Common myeloid progenitor, CD34-positive (primary cell): Measurements from ENCODE around the gene RIMKLA.
A peak's percentile ranks its signal among the peaks of the same experiment; 100 is the strongest.

Experiments
- CTCF ChIA-PET: fragments of 350-600 bp; sonication (Branson Sonifier 250); formaldehyde crosslinking; loops from one replicate; lab custom pipeline; 2021; ENCODE audit warnings: antibody characterized with exemption; lab: Charles Lee
- POLR2A ChIA-PET: fragments of 350-600 bp; sonication (Branson Sonifier 250); formaldehyde crosslinking; loops from one replicate; lab custom pipeline; 2021; ENCODE audit warnings: antibody characterized with exemption; lab: Charles Lee
- DNase-seq, 3 donors: peaks; one replicate each; pipeline versions ENCODE4 v3.0.0 to v3.0.0-alpha.2; 2013
- H3K27ac ChIP-seq, 2 experiments: 1 replicate in 1 of 2; 2 replicates in 1 of 2; pipeline ENCODE4 v1.7.0; 2013; ENCODE audit warnings: inconsistent platforms in 2 of 2, low read length in 2 of 2, mild to moderate bottlenecking in 2 of 2, low read depth in 1 of 2, moderate library complexity in 1 of 2; ENCODE audit not compliant: severe bottlenecking in 2 of 2, insufficient read depth in 1 of 2, poor library complexity in 1 of 2
- H3K27me3 ChIP-seq, 5 experiments: replicated peaks in 2 of 5; 1 replicate in 3 of 5; 2 replicates in 2 of 5; pipeline versions ENCODE4 v1.6.1 to v1.7.0; 2013; ENCODE audit warnings: low read length in 4 of 5, mild to moderate bottlenecking in 2 of 5, moderate library complexity in 2 of 5, inconsistent platforms in 1 of 5; ENCODE audit not compliant: insufficient read depth in 5 of 5, control insufficient read depth in 4 of 5
- H3K36me3 ChIP-seq, 4 experiments: 1 replicate in 2 of 4; 2 replicates in 2 of 4; pipeline versions ENCODE4 v1.6.1 to v1.7.0; 2013; ENCODE audit warnings: low read length in 3 of 4, control low read depth in 1 of 4, mild to moderate bottlenecking in 1 of 4; ENCODE audit not compliant: control insufficient read depth in 4 of 4, insufficient read depth in 4 of 4
- H3K4me1 ChIP-seq, 4 experiments: 1 replicate in 3 of 4; 2 replicates in 1 of 4; pipeline versions ENCODE4 v1.6.1 to v1.7.1; 2013; ENCODE audit warnings: low read length in 3 of 4, mild to moderate bottlenecking in 3 of 4, control low read depth in 1 of 4, inconsistent platforms in 1 of 4, moderate library complexity in 1 of 4; ENCODE audit not compliant: control insufficient read depth in 4 of 4, insufficient read depth in 4 of 4; ENCODE audit errors: control extremely low read depth in 1 of 4
- H3K4me3 ChIP-seq, 7 experiments: 1 replicate in 4 of 7; 2 replicates in 3 of 7; pipeline versions ENCODE4 v1.5.1 to v1.7.0; 2013; ENCODE audit warnings: mild to moderate bottlenecking in 7 of 7, low read length in 6 of 7, moderate library complexity in 6 of 7, inconsistent platforms in 2 of 7, low read depth in 2 of 7, control low read depth in 1 of 7; ENCODE audit not compliant: insufficient read depth in 4 of 7, control insufficient read depth in 1 of 7; ENCODE audit errors: extremely low read depth in 1 of 7
- H3K9me3 ChIP-seq, 5 experiments: 1 replicate in 4 of 5; 2 replicates in 1 of 5; pipeline versions ENCODE4 v1.6.1 to v1.7.1; 2013; ENCODE audit warnings: low read length in 4 of 5, mild to moderate bottlenecking in 2 of 5, inconsistent platforms in 1 of 5, low read depth in 1 of 5, moderate library complexity in 1 of 5; ENCODE audit not compliant: control insufficient read depth in 4 of 5, insufficient read depth in 2 of 5; ENCODE audit errors: control extremely low read depth in 1 of 5
- whole genome bisulfite sequencing: methylation state at CpG from one replicate; pipeline ENCODE4 v1.1.5; 2013; ENCODE audit not compliant: insufficient coverage; 5-methylcytosine and 5-hydroxymethylcytosine counted together

RIMKLA gene

GRCh38 chr1:42427240-42427639 lies 46.6 kb downstream of the RIMKLA start:
- peak in 1 of 3 donors; percentile 32 for DNase-seq
- H3K27ac ChIP-seq = no peak overlapping the region

GRCh38 chr1:42429603-42430002 lies 49.0 kb downstream of the RIMKLA start:
- peaks cover 0 to 4% (median 0%) of the 10 kb centered on the region in 4 experiments for H3K36me3 ChIP-seq
- CTCF ChIA-PET = interaction anchor here (1.0 kb wide), 1 partner anchor 8 kb away, joined by 3 read pairs; no protein-coding TSS in a partner anchor
- POLR2A ChIA-PET = interaction anchor here (0.5 to 1.2 kb wide), 2 partner anchors 26 to 431 kb away, joined by 3 read pairs; no protein-coding TSS in a partner anchor

More at GRCh38 chr1:42427240-42427639, 46.6 kb downstream of the RIMKLA start:
- ChIA-PET POLR2A (interaction anchor here (0.5 kb wide), 1 partner anchor 437 kb away, joined by 5 read pairs; no protein-coding TSS in a partner anchor), CTCF (no interaction called here)
- Histone ChIP-seq H3K4me1 (peaks cover 0 to 13% (median 10%) of the 10 kb centered on the region in 4 experiments), H3K9me3 (no peaks in the 10 kb centered on the region), H3K4me3 (no peak overlapping the region), H3K36me3 (no peaks in the 10 kb centered on the region), H3K27me3 (no peaks in the 10 kb centered on the region)
- WGBS = 58% methylated on average over 2 of the region's 4 CpGs

GRCh38 chr1:42430286-42431135 lies 49.9 kb downstream of the RIMKLA start:
- Histone ChIP-seq H3K27ac (no peak overlapping the region), H3K36me3 (peaks cover 0 to 4% (median 0%) of the 10 kb centered on the region in 4 experiments), H3K9me3 (no peaks in the 10 kb centered on the region), H3K4me3 (no peak overlapping the region), H3K27me3 (no peaks in the 10 kb centered on the region), H3K4me1 (peaks cover 0 to 13% (median 10%) of the 10 kb centered on the region in 4 experiments)
- CTCF ChIA-PET = interaction anchor here (0.9 kb wide), 1 partner anchor 32 kb away, joined by 3 read pairs; the partner anchor contains the start of gene CCDC30
- peak in 1 of 3 donors; percentile 6 for DNase-seq
- 100% methylated on average over 1 of the region's 3 CpGs for WGBS
- POLR2A ChIA-PET = no interaction called here

More at GRCh38 chr1:42429603-42430002, 49.0 kb downstream of the RIMKLA start:
- WGBS = 0% methylated on average over 1 of the region's 1 CpG
- H3K27me3 ChIP-seq = no peaks in the 10 kb centered on the region
- H3K4me1 ChIP-seq = peaks cover 0 to 13% (median 10%) of the 10 kb centered on the region in 4 experiments
- H3K9me3 ChIP-seq = no peaks in the 10 kb centered on the region
- no peak overlapping the region for H3K4me3 ChIP-seq
- DNase-seq = peak in 2 of 3 donors; percentile 21 to 23
- no peak overlapping the region for H3K27ac ChIP-seq

- Histone ChIP-seq H3K4me1 (peaks cover 0 to 13% (median 10%) of the 10 kb centered on the region in 4 experiments), H3K36me3 (peaks cover 0 to 4% (median 0%) of the 10 kb centered on the region in 4 experiments), H3K9me3 (no peaks in the 10 kb centered on the region), H3K4me3 (no peak overlapping the region), H3K27me3 (no peaks in the 10 kb centered on the region), H3K27ac (no peak overlapping the region)
- WGBS = 92% methylated on average over 1 of the region's 3 CpGs
- DNase-seq = no peak
- POLR2A ChIA-PET = no interaction called here
- CTCF ChIA-PET = no interaction called here
Observed at GRCh38 chr1:42431514-42431913, 50.9 kb downstream of the RIMKLA start.

- no peak for DNase-seq
- no peak overlapping the region for H3K27ac ChIP-seq
- H3K4me1 ChIP-seq = peaks cover 0 to 17% (median 11%) of the 10 kb centered on the region in 4 experiments
- peaks cover 0 to 4% (median 0%) of the 10 kb centered on the region in 4 experiments for H3K36me3 ChIP-seq
- WGBS = 98% methylated on average over 4 of the region's 4 CpGs
- ChIA-PET CTCF (interaction anchor here (0.9 kb wide), 1 partner anchor 24 kb away, joined by 3 read pairs; the partner anchor contains the start of gene PPCS), POLR2A (no interaction called here)
- no peaks in the 10 kb centered on the region for H3K9me3 ChIP-seq
- H3K27me3 ChIP-seq = no peaks in the 10 kb centered on the region
- H3K4me3 ChIP-seq = no peak overlapping the region
Observed at GRCh38 chr1:42432714-42433113, 52.1 kb downstream of the RIMKLA start.

GRCh38 chr1:42433369-42433768 lies 52.8 kb downstream of the RIMKLA start:
- DNase-seq = no peak
- peaks cover 0 to 17% (median 11%) of the 10 kb centered on the region in 4 experiments for H3K4me1 ChIP-seq
- ChIA-PET CTCF (no interaction called here), POLR2A (no interaction called here)
- H3K36me3 ChIP-seq = peaks cover 0 to 4% (median 0%) of the 10 kb centered on the region in 4 experiments
- H3K27ac ChIP-seq = no peak overlapping the region
- 100% methylated on average over 4 of the region's 6 CpGs for WGBS
- no peaks in the 10 kb centered on the region for H3K9me3 ChIP-seq
- H3K27me3 ChIP-seq = no peaks in the 10 kb centered on the region
- no peak overlapping the region for H3K4me3 ChIP-seq
